Panc1 (cell line): ENCODE measurements around the gene ITGB3. TPM values are rescaled to one million over a fixed set of nuclear protein-coding genes. Genes with fewer than 3 reads are reported as not detected.
"Not testable (repeated sequence)": the region's sequence is repeated elsewhere in the genome, so short reads cannot be mapped to it uniquely, and the experiment has no call there.

Experiments
- ATAC-seq: fragments of 200-7000 bp; cut with Tn5 transposase; 2 replicates; pipeline ENCODE4 v1.9.1; 2020; ENCODE audit warnings: mild to moderate bottlenecking, moderate library complexity
- BruUV-seq: library from RNA; stranded (reverse); fragments of 400-500 nt; replicated peaks from 2 replicates; lab custom pipeline; 2021; lab: Mats Ljungman, UMichigan
- CTCF ChIA-PET: fragments of 300-600 bp; sonication (Branson Sonifier 250); formaldehyde crosslinking; loops from one replicate; lab custom pipeline; 2022; ENCODE audit warnings: antibody characterized with exemption; lab: Charles Lee
- POLR2A ChIA-PET: fragments of 300-600 bp; sonication (Branson Sonifier 250); formaldehyde crosslinking; loops from one replicate; lab custom pipeline; 2022; ENCODE audit warnings: antibody characterized with exemption; lab: Charles Lee
- DNase-seq: peaks from one replicate; pipeline ENCODE4 v3.0.0-alpha.2; 2010; ENCODE audit warnings: low read depth, low spot score
- H3K27ac ChIP-seq: 2 replicates; pipeline ENCODE4 v1.5.1; 2011; ENCODE audit warnings: mild to moderate bottlenecking, low read length, inconsistent platforms
- H3K27me3 ChIP-seq: fragments of 200-500 bp; sonication (Bioruptor generic); 2 replicates; pipeline ENCODE4 v1.6.0; 2014; ENCODE audit warnings: low read length, inconsistent platforms; ENCODE audit not compliant: control insufficient read depth, insufficient read depth
- H3K36me3 ChIP-seq: fragments of 200-500 bp; sonication (Bioruptor generic); 2 replicates; pipeline ENCODE4 v1.5.1; 2014; ENCODE audit warnings: inconsistent platforms, mild to moderate bottlenecking, low read length, moderate library complexity; ENCODE audit not compliant: control insufficient read depth, insufficient read depth
- H3K4me1 ChIP-seq: 2 replicates; pipeline ENCODE4 v1.5.1; 2011; ENCODE audit warnings: inconsistent platforms, mild to moderate bottlenecking, low read length, moderate library complexity; ENCODE audit not compliant: control insufficient read depth, insufficient read depth
- H3K4me3 ChIP-seq, 2 experiments: 2 replicates each; pipeline ENCODE4 v1.5.1; 2011 to 2012; ENCODE audit warnings: low read depth in 2 of 2, low read length in 2 of 2, mild to moderate bottlenecking in 2 of 2, inconsistent platforms in 1 of 2, moderate library complexity in 1 of 2
- H3K9me3 ChIP-seq: fragments of 200-500 bp; sonication (Bioruptor generic); 2 replicates; pipeline ENCODE4 v1.5.1; 2014; ENCODE audit warnings: low read depth, mild to moderate bottlenecking, inconsistent platforms, low read length, moderate library complexity; ENCODE audit not compliant: control insufficient read depth, insufficient read depth
- CTCF ChIP-seq: fragments of 450-650 bp; IDR thresholded peaks from 2 replicates; pipeline ENCODE4 v1.5.1; 2017; ENCODE audit warnings: mild to moderate bottlenecking
- POLR2AphosphoS5 ChIP-seq: IDR thresholded peaks from 2 replicates; pipeline ENCODE4 v1.6.1; 2012; ENCODE audit warnings: mild to moderate bottlenecking, low read depth, low read length, moderate library complexity
- REST ChIP-seq, 2 experiments: IDR thresholded peaks; 2 replicates each; pipeline ENCODE4 v1.6.1; 2011 to 2012; ENCODE audit warnings: low read depth in 2 of 2, control low read depth in 1 of 2, low read length in 1 of 2, mild to moderate bottlenecking in 1 of 2, moderate library complexity in 1 of 2; ENCODE audit not compliant: insufficient read depth in 1 of 2
- SIN3A ChIP-seq: IDR thresholded peaks from 2 replicates; pipeline ENCODE4 v1.6.1; 2012; ENCODE audit warnings: low read depth, mild to moderate bottlenecking, low read length, moderate library complexity, borderline replicate concordance; ENCODE audit not compliant: insufficient read depth
- TCF7L2 ChIP-seq: IDR thresholded peaks from 2 replicates; pipeline ENCODE4 v1.6.1; 2011; ENCODE audit warnings: mild to moderate bottlenecking, low read depth, low read length, inconsistent platforms
- in situ Hi-C: cut with HindIII; loops from 2 replicates; pipeline ENCODE4 v1.10.0; 2016; ENCODE audit warnings: low sequenced_read_pairs, low pct_unique_long_range_greater_than_20kb
- intact Hi-C: fragments of 100-400 bp; cut with micrococcal nuclease; formaldehyde crosslinking; loops from one replicate; pipeline ENCODE4 v1.10.0; 2022; ENCODE audit not compliant: unreplicated experiment
- total RNA-seq: library from RNA; stranded (reverse); gene quantifications from one replicate; pipeline ENCODE4 v1.2.1, GENCODE V29; 2021; ENCODE audit not compliant: unreplicated experiment

Gene ITGB3
- total RNA-seq, 1 experiment from 2014 or later = 17.6 TPM

GRCh38 chr17:47223460-47223859 is 30.2 kb upstream of the ITGB3 start:
- H3K27ac ChIP-seq = no peak overlapping the region
- no peaks in the 10 kb centered on the region for H3K36me3 ChIP-seq
- DNase-seq (no peak), ATAC-seq (no peak)
- no peaks in the 10 kb centered on the region for H3K27me3 ChIP-seq
- H3K4me1 ChIP-seq = peaks cover 3% of the 10 kb centered on the region; the same call in 1 of the 2 replicates
- TF ChIP-seq SIN3A (no peak), REST (IDR thresholded peaks at IDR 0.05; ENCODE audit: insufficient read depth in 1 of 2, low read depth in 2 of 2, low read length in 1 of 2) (no peak), CTCF (no peak), POLR2AphosphoS5 (no peak), TCF7L2 (no peak)
- BruUV-seq = no TSS peak
- intact Hi-C loops (no loop called here), in situ Hi-C loops (no loop called here)
- ChIA-PET CTCF (no interaction called here), POLR2A (no interaction called here)
- no peaks in the 10 kb centered on the region for H3K9me3 ChIP-seq
- no peak overlapping the region for H3K4me3 ChIP-seq

- CTCF ChIA-PET, H3K36me3 ChIP-seq, H3K27ac ChIP-seq, H3K4me1 ChIP-seq, BruUV-seq, H3K27me3 ChIP-seq, DNase-seq, ATAC-seq, H3K4me3 ChIP-seq, POLR2A ChIA-PET, H3K9me3 ChIP-seq, in situ Hi-C loops, intact Hi-C loops: not testable (repeated sequence)
Measured at GRCh38 chr17:47224077-47224476, 29.6 kb upstream of the ITGB3 start.

GRCh38 chr17:47224966-47225365 is 28.7 kb upstream of the ITGB3 start:
- Histone ChIP-seq H3K4me1 (peaks cover 5% of the 10 kb centered on the region), H3K27me3 (no peaks in the 10 kb centered on the region), H3K36me3 (no peaks in the 10 kb centered on the region), H3K9me3 (no peaks in the 10 kb centered on the region), H3K27ac (no peak overlapping the region; the same call in 1 of the 2 replicates), H3K4me3 (no peak overlapping the region)
- POLR2A ChIA-PET = no interaction called here
- BruUV-seq = no TSS peak
- DNase-seq (no peak), ATAC-seq (no peak)
- TF ChIP-seq CTCF (no peak), REST (IDR thresholded peaks at IDR 0.05; ENCODE audit: insufficient read depth in 1 of 2, low read depth in 2 of 2, low read length in 1 of 2) (no peak), POLR2AphosphoS5 (no peak), SIN3A (no peak), TCF7L2 (no peak)
- CTCF ChIA-PET = no interaction called here
- intact Hi-C loops = no loop called here
- in situ Hi-C loops = no loop called here
